Measurements from ENCODE around the gene PTPRG. TPM values are rescaled to one million over a fixed set of nuclear protein-coding genes. Genes with fewer than 3 reads are reported as not detected.
A peak's percentile ranks its signal among the peaks of the same experiment; 100 is the strongest.

PTPRG gene
- total and polyA plus RNA-seq, 7 donors, result 0.69 to 76.3 (median 62.7) TPM

DNA sequence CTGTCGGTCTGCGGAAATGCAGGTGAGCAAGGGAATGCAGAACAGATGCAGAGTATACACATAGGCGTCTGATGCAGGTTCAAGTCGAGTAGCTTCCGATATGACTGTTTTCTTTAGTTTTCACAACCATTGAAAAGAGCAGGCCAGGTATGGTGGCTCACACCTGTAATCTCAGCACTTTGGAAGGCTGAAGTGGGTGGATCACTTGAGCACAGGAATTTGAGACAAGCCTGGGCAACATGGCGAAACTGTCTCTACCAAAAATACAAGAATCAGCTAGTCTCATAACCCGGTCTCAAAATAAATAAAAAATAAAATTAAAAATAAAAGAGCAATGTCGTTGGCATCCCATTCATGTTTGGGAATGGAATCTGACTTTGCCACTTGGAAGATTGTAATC, 101.5 kb downstream of the PTPRG start:
- no peak for DNase-seq
- no peaks in the 10 kb centered on the region for H3K36me3 ChIP-seq
- TF ChIP-seq POLR2AphosphoS5 (IDR thresholded peaks at IDR 0.05), result no peak
- no peak for TF ChIP-seq EP300 (IDR thresholded peaks at IDR 0.05)
- no peak for TF ChIP-seq POLR2A (IDR thresholded peaks at IDR 0.05)
- TF ChIP-seq, protein P1, sequence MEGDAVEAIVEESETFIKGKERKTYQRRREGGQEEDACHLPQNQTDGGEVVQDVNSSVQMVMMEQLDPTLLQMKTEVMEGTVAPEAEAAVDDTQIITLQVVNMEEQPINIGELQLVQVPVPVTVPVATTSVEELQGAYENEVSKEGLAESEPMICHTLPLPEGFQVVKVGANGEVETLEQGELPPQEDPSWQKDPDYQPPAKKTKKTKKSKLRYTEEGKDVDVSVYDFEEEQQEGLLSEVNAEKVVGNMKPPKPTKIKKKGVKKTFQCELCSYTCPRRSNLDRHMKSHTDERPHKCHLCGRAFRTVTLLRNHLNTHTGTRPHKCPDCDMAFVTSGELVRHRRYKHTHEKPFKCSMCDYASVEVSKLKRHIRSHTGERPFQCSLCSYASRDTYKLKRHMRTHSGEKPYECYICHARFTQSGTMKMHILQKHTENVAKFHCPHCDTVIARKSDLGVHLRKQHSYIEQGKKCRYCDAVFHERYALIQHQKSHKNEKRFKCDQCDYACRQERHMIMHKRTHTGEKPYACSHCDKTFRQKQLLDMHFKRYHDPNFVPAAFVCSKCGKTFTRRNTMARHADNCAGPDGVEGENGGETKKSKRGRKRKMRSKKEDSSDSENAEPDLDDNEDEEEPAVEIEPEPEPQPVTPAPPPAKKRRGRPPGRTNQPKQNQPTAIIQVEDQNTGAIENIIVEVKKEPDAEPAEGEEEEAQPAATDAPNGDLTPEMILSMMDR (IDR thresholded peaks at IDR 0.05), result no peak
- H3K27me3 ChIP-seq, result no peaks in the 10 kb centered on the region
- 95 to 96% methylated on average over 8 of the region's 8 CpGs for WGBS, 2 donors
- H3K4me3 ChIP-seq, result no peak overlapping the region
- no peak overlapping the region for H3K27ac ChIP-seq
- no peaks in the 10 kb centered on the region for H3K9me3 ChIP-seq
- intact Hi-C loops (cut with DNase I), result no loop called here
- peaks cover 0 to 40% (median 27%) of the 10 kb centered on the region in 4 donors for H3K4me1 ChIP-seq

DNA sequence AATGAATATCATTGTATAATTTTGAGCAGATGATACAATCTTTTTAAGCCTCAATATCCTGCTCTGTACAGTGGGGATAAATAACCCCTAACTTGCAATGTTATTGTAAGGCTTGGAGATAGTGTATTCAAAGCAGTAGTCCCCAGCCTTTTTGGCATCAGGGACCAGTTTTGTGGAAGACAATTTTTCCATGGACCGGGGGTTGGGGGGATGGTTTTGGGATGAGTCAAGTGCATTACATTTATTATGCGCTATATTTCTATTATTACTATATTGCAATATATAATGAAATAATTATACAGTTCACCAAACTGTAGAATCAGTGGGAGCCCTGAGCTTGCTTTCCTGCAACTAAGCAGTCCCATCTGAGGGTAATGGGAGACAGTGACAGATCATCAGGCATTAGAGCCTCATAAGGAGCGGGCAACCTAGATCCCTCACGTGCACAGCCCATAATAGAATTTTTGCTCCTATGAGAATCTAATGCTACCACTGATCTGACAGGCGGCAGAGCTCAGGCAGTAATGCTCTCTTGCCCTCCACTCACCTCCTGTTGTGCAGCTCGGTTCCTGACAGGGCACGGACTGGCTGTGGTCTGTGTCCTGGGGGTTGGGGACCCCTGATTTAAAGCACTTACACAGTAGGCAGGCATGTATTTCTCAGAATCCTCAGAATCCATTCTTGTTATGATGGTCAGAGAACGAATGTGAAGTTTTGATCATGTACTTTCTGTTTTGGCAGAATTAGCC, 102.2 kb downstream of the PTPRG start:
- H3K9me3 ChIP-seq, result no peaks in the 10 kb centered on the region
- WGBS, 2 donors, result 89 to 93% methylated on average over 8 of the region's 8 CpGs
- peaks cover 0 to 43% (median 32%) of the 10 kb centered on the region in 4 donors for H3K4me1 ChIP-seq
- no peak overlapping the region for H3K4me3 ChIP-seq
- intact Hi-C loops (cut with DNase I), result no loop called here
- peak overlapping the region in 1 of 4 donors; percentile 48 for H3K27ac ChIP-seq
- H3K27me3 ChIP-seq, result no peaks in the 10 kb centered on the region
- no peaks in the 10 kb centered on the region for H3K36me3 ChIP-seq
- DNase-seq, result no peak
- no peak for TF ChIP-seq POLR2AphosphoS5 (IDR thresholded peaks at IDR 0.05)
- no peak for TF ChIP-seq EP300 (IDR thresholded peaks at IDR 0.05)
- TF ChIP-seq POLR2A (IDR thresholded peaks at IDR 0.05), result no peak
- TF ChIP-seq, protein P1 (IDR thresholded peaks at IDR 0.05), result no peak

DNA sequence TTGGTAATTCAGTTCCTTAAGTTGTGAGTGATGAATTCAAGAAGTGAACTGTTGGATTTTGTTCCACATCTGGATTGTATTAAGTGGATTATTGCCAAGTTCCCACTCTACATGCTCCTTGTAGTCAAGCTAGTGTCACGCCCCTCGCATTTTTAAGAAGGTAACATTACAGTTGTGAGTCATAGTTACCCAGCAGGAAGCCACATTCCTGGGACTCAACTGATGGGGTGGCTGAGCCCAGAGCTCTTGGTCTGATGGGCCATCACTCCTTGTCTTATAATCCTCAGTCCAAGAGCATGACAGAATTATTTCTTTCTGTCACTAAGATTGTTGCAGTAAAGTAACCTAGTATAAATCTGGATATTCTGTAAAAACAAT, 102.7 kb downstream of the PTPRG start:
- TF ChIP-seq POLR2A (IDR thresholded peaks at IDR 0.05), result no peak
- TF ChIP-seq POLR2AphosphoS5 (IDR thresholded peaks at IDR 0.05), result no peak
- TF ChIP-seq, protein P1 (IDR thresholded peaks at IDR 0.05), result no peak
- no peak for TF ChIP-seq EP300 (IDR thresholded peaks at IDR 0.05)
- Histone ChIP-seq H3K27me3 (no peaks in the 10 kb centered on the region), H3K36me3 (no peaks in the 10 kb centered on the region), H3K27ac (peak overlapping the region in 1 of 4 donors; percentile 48), H3K4me3 (no peak overlapping the region), H3K4me1 (peaks cover 0 to 48% (median 36%) of the 10 kb centered on the region in 4 donors), H3K9me3 (no peaks in the 10 kb centered on the region)
- 54 to 78% methylated on average over 2 of the region's 2 CpGs for WGBS, 2 donors
- intact Hi-C loops (cut with DNase I), result no loop called here
- no peak for DNase-seq

DNA sequence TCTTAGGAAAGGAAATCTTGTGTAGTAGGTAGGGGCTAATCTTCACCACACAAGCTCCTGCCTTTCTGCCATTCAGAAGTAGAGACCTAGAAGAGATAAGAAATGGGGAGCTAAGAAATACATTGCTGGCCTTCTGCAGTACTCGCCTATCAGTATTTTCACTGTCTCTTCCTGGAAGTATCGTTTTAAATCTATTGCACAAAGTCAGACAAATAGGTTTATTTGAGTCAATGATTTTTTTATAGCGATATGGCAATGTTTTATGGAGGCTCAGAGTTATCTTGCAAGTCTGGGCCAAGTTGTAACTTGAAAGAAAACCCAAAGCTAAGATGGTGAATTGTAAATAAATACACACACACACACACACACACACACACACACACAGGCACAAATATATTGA, 103.8 kb downstream of the PTPRG start:
- DNase-seq, result no peak
- intact Hi-C loops (cut with DNase I), result no loop called here
- 25 to 73% methylated on average over 3 of the region's 3 CpGs for WGBS, 2 donors
- Histone ChIP-seq H3K9me3 (no peaks in the 10 kb centered on the region), H3K4me1 (peaks cover 0 to 56% (median 44%) of the 10 kb centered on the region in 4 donors), H3K27me3 (no peaks in the 10 kb centered on the region), H3K36me3 (no peaks in the 10 kb centered on the region), H3K27ac (no peak overlapping the region), H3K4me3 (no peak overlapping the region)
- TF ChIP-seq POLR2A (IDR thresholded peaks at IDR 0.05), result no peak
- TF ChIP-seq EP300 (IDR thresholded peaks at IDR 0.05), result no peak
- TF ChIP-seq, protein P1 (IDR thresholded peaks at IDR 0.05), result no peak
- no peak for TF ChIP-seq POLR2AphosphoS5 (IDR thresholded peaks at IDR 0.05)
